CD14-positive monocyte (primary cell): ENCODE data around the gene THOC5. TPM values are rescaled to one million over a fixed set of nuclear protein-coding genes. Genes with fewer than 3 reads are reported as not detected.

Experiments
- DNase-seq, 3 donors: peaks; one replicate each; pipeline ENCODE4 v3.0.0-alpha.2; 2011 to 2022
- H2AFZ ChIP-seq: 2 replicates; pipeline ENCODE4 v1.6.0; 2012; ENCODE audit warnings: mild to moderate bottlenecking, low read depth, low read length, inconsistent platforms; ENCODE audit not compliant: insufficient read depth, poor library complexity, severe bottlenecking
- H3K27ac ChIP-seq, 2 donors: 1 replicate in 1 of 2; 2 replicates in 1 of 2; pipeline ENCODE4 v1.5.1; 2012 to 2013; ENCODE audit warnings: low read length in 2 of 2, control low read depth in 1 of 2, inconsistent platforms in 1 of 2, low read depth in 1 of 2, mild to moderate bottlenecking in 1 of 2
- H3K27me3 ChIP-seq, 2 donors: one replicate each; pipeline versions ENCODE4 v1.6.0 to v1.6.1; 2011 to 2013; ENCODE audit warnings: low read length in 2 of 2; ENCODE audit not compliant: control insufficient read depth in 2 of 2, insufficient read depth in 2 of 2
- H3K36me3 ChIP-seq, 2 donors: replicated peaks in 1 of 2; 1 replicate in 1 of 2; 2 replicates in 1 of 2; pipeline versions ENCODE4 v1.5.1 to v1.6.1; 2012 to 2013; ENCODE audit warnings: low read length in 2 of 2, control low read depth in 1 of 2, inconsistent platforms in 1 of 2, mild to moderate bottlenecking in 1 of 2; ENCODE audit not compliant: insufficient read depth in 2 of 2, control insufficient read depth in 1 of 2
- H3K4me1 ChIP-seq, 2 donors: 1 replicate in 1 of 2; 2 replicates in 1 of 2; pipeline versions ENCODE4 v1.5.1 to v1.6.1; 2012 to 2013; ENCODE audit warnings: low read length in 2 of 2, control low read depth in 1 of 2, inconsistent platforms in 1 of 2, mild to moderate bottlenecking in 1 of 2, moderate library complexity in 1 of 2; ENCODE audit not compliant: insufficient read depth in 2 of 2, control insufficient read depth in 1 of 2
- H3K4me2 ChIP-seq: replicated peaks from 2 replicates; pipeline ENCODE3; 2012; ENCODE audit warnings: low read length, moderate library complexity, mild to moderate bottlenecking; ENCODE audit not compliant: poor library complexity, severe bottlenecking; ENCODE audit errors: extremely low read depth
- H3K4me3 ChIP-seq, 3 experiments: fragments of 200-600 bp in 1 of 3; sonication (generic) in 1 of 3; replicated peaks in 1 of 3; 1 replicate in 2 of 3; 2 replicates in 1 of 3; pipeline ENCODE4 v1.5.1; 2011 to 2013; ENCODE audit warnings: low read length in 3 of 3, mild to moderate bottlenecking in 3 of 3, control low read depth in 2 of 3, low read depth in 2 of 3, inconsistent platforms in 1 of 3, moderate library complexity in 1 of 3
- H3K79me2 ChIP-seq: 2 replicates; pipeline ENCODE4 v1.6.0; 2012; ENCODE audit warnings: mild to moderate bottlenecking, control low read depth, inconsistent platforms, low read length, moderate library complexity; ENCODE audit not compliant: insufficient read depth
- H3K9ac ChIP-seq: 2 replicates; pipeline ENCODE4 v1.6.0; 2017; ENCODE audit warnings: low read length, mild to moderate bottlenecking; ENCODE audit not compliant: insufficient read depth, poor library complexity, severe bottlenecking
- H3K9me3 ChIP-seq, 2 donors: replicated peaks in 1 of 2; 1 replicate in 1 of 2; 2 replicates in 1 of 2; pipeline versions ENCODE4 v1.5.1 to v1.6.1; 2012 to 2013; ENCODE audit warnings: low read length in 2 of 2, control low read depth in 1 of 2; ENCODE audit not compliant: control insufficient read depth in 1 of 2, insufficient read depth in 1 of 2
- H4K20me1 ChIP-seq: 2 replicates; pipeline ENCODE4 v1.6.0; 2012; ENCODE audit warnings: mild to moderate bottlenecking, low read length, control low read depth, moderate library complexity; ENCODE audit not compliant: insufficient read depth
- H3K27ac Mint-ChIP-seq, 7 donors: one replicate each; pipeline ENCODE4 v1.8.0; 2020; ENCODE audit warnings: mild to moderate bottlenecking in 7 of 7, mixed read lengths in 7 of 7, moderate library complexity in 6 of 7, inconsistent platforms in 2 of 7
- H3K27me3 Mint-ChIP-seq, 3 donors: one replicate each; pipeline ENCODE4 v1.8.0; 2021 to 2022; ENCODE audit warnings: low read depth in 3 of 3, mild to moderate bottlenecking in 3 of 3, mixed read lengths in 3 of 3, moderate library complexity in 3 of 3, inconsistent platforms in 1 of 3
- H3K36me3 Mint-ChIP-seq, 2 donors: one replicate each; pipeline ENCODE4 v1.8.0; 2020; ENCODE audit warnings: mixed read lengths in 2 of 2, inconsistent platforms in 1 of 2, mild to moderate bottlenecking in 1 of 2
- H3K4me1 Mint-ChIP-seq: one replicate; pipeline ENCODE4 v1.8.0; 2020; ENCODE audit warnings: mild to moderate bottlenecking, mixed read lengths
- H3K4me3 Mint-ChIP-seq, 2 donors: one replicate each; pipeline ENCODE4 v1.8.0; 2020; ENCODE audit warnings: mild to moderate bottlenecking in 2 of 2, mixed read lengths in 2 of 2, moderate library complexity in 1 of 2
- H3K9me3 Mint-ChIP-seq, 7 donors: one replicate each; pipeline ENCODE4 v1.8.0; 2020 to 2022; ENCODE audit warnings: mixed read lengths in 7 of 7, mild to moderate bottlenecking in 6 of 7, moderate library complexity in 6 of 7, inconsistent platforms in 2 of 7
- CTCF ChIP-seq: fragments of 200-600 bp; IDR thresholded peaks from one replicate; pipeline ENCODE4 v1.8.0; 2022; ENCODE audit warnings: antibody characterized with exemption, mild to moderate bottlenecking
- WGBS: methylation state at CpG from one replicate; pipeline ENCODE4 v1.1.5; 2013; ENCODE audit warnings: missing lambda C conversion rate; ENCODE audit not compliant: insufficient coverage; 5-methylcytosine and 5-hydroxymethylcytosine counted together
- intact Hi-C, 2 donors: fragments of 100-400 bp; cut with micrococcal nuclease; formaldehyde crosslinking; loops; one replicate each; pipeline versions ENCODE4 v1.15.0 to v1.15.1; 2023
- polyA plus RNA-seq, 3 donors: library from polyadenylated mRNA; depleted of rRNA in 1 of 3; unstranded in 2 of 3; stranded (reverse) in 1 of 3; fragments of 300-500 nt in 2 of 3; fragments of >200 nt in 1 of 3; fragmentation: Illumina TruSeq in 2 of 3; gene quantifications; 1 replicate in 2 of 3; 2 replicates in 1 of 3; pipeline ENCODE4 v1.2.3, GENCODE V29; 2012 to 2021

THOC5 gene
- polyA plus RNA-seq, 3 donors = 19.6 to 29.9 (median 28.2) TPM

DNA sequence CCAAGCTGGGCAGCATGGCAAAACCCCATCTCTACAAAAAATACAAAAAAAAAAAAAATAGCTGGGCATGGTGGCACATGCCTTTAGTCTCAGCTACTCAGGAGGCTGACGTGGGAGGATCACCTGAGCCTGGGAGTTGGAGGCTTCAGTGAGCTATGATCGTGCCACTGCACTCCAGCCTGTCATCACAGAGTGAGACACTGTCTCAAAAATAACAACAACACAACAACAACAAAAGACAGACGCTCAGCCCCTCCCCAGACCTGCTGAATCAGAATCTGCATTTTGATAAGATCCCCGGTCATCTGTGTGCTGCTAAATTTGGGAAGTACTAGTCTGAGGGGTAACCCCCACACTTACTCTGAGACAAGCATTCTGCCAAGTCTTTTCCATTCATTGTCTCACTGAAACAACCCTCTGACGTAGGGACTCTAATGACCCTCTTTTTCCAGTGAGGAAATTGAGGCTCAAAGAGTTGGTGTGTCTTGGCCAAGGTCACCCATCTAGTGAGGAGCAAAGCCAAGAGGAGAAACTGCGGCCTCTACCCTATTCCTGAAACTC is 66.1 kb downstream of the THOC5 start:
- Histone ChIP-seq H3K4me1 (peaks cover 22 to 24% of the 10 kb centered on the region in 2 donors), H3K27me3 (no peaks in the 10 kb centered on the region), H3K9ac (no peak overlapping the region), H3K27ac (no peak overlapping the region), H2AFZ (no peak overlapping the region), H4K20me1 (no peaks in the 10 kb centered on the region), H3K4me3 (no peak overlapping the region), H3K4me2 (no peak overlapping the region), H3K9me3 (no peaks in the 10 kb centered on the region), H3K36me3 (no peaks in the 10 kb centered on the region), H3K79me2 (no peaks in the 10 kb centered on the region)
- H3K36me3 Mint-ChIP-seq = peaks cover 2 to 6% of the 10 kb centered on the region in 2 donors
- H3K27ac Mint-ChIP-seq = peak overlapping the region in 2 of 7 donors; percentile 35 to 36
- H3K4me3 Mint-ChIP-seq = no peak overlapping the region
- peaks cover 0 to 5% (median 0%) of the 10 kb centered on the region in 7 donors for H3K9me3 Mint-ChIP-seq
- H3K4me1 Mint-ChIP-seq = peaks cover 20% of the 10 kb centered on the region
- WGBS = 100% methylated on average over 2 of the region's 6 CpGs
- H3K27me3 Mint-ChIP-seq = peaks cover 0 to 3% (median 3%) of the 10 kb centered on the region in 3 donors
- intact Hi-C loops = no loop called here
- no peak for TF ChIP-seq CTCF
- DNase-seq = no peak

DNA sequence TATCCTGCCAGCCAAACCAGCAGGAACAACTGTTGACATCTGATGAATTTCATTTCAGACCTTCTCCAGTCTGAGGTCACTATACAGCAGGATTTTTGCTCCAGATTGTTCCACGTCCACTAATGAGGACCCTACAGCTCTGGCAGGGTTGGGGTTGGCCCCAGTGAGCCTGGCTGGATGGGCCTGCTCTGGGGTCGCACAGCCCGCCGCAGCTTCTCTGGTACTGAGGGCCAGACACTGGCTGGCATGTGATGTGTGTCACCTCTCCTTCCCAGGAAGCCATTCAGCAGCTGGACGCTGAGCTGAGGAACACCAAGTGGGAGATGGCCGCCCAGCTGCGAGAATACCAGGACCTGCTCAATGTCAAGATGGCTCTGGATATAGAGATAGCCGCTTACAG is 68.1 kb downstream of the THOC5 start:
- peaks cover under 1 to 10% of the 10 kb centered on the region in 2 donors for H3K27me3 ChIP-seq
- peaks cover 0 to 11% (median 0%) of the 10 kb centered on the region in 7 donors for H3K9me3 Mint-ChIP-seq
- H3K27ac ChIP-seq = no peak overlapping the region
- H2AFZ ChIP-seq = no peak overlapping the region
- H3K4me1 Mint-ChIP-seq = peaks cover 30% of the 10 kb centered on the region
- no peak overlapping the region for H3K9ac ChIP-seq
- no peak for TF ChIP-seq CTCF
- peak overlapping the region in 1 of 7 donors; percentile 53 for H3K27ac Mint-ChIP-seq
- peaks cover 0 to 3% of the 10 kb centered on the region in 2 donors for H3K9me3 ChIP-seq
- H3K4me1 ChIP-seq = peaks cover 36 to 42% of the 10 kb centered on the region in 2 donors
- H3K4me3 ChIP-seq = no peak overlapping the region
- H3K4me2 ChIP-seq = no peak overlapping the region
- H3K36me3 ChIP-seq = no peaks in the 10 kb centered on the region
- no peaks in the 10 kb centered on the region for H3K79me2 ChIP-seq
- no peak overlapping the region for H3K4me3 Mint-ChIP-seq
- intact Hi-C loops = no loop called here
- no peaks in the 10 kb centered on the region for H4K20me1 ChIP-seq
- WGBS = 98% methylated on average over 8 of the region's 8 CpGs
- peaks cover 2 to 4% of the 10 kb centered on the region in 2 donors for H3K36me3 Mint-ChIP-seq
- no peak for DNase-seq
- peaks cover 13 to 24% (median 15%) of the 10 kb centered on the region in 3 donors for H3K27me3 Mint-ChIP-seq
